GM18873 (cell line): ENCODE measurements around the gene LGALS7.

Experiments
- ATAC-seq: cut with Tn5 transposase; IDR thresholded peaks from one replicate; pipeline ENCODE4 v1.9.1; 2021; ENCODE audit warnings: mild to moderate bottlenecking, moderate library complexity, moderate number of reproducible peaks; ENCODE audit not compliant: unreplicated experiment, low FRiP score

Gene LGALS7

DNA sequence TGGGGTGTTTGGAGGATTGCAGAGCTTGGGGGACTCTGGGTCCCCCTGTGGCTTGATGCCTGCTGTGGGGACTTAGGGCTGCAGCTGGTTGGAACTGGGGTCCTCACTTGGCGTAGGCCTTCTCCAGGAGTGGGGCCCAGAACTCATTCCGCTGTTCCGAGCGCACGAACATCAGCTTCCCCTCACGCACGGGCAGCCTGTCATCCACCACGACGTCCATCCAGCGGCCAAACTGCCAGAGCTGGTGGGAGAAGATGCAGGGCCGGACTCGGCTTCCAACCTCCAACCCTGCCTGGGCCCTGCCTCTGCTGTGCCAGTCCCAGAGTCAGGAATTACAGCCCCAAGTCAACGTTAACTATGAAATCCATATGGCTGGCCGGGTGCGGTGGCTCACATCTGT lies 31.6 kb downstream of the LGALS7 start:
- no peak for ATAC-seq

GRCh38 chr19:38740932-38741331 lies 32.4 kb downstream of the LGALS7 start:
- no peak for ATAC-seq

- ATAC-seq, result no peak
These were observed 33.1 kb downstream of the LGALS7 start for GRCh38 chr19:38740257-38740592.

DNA sequence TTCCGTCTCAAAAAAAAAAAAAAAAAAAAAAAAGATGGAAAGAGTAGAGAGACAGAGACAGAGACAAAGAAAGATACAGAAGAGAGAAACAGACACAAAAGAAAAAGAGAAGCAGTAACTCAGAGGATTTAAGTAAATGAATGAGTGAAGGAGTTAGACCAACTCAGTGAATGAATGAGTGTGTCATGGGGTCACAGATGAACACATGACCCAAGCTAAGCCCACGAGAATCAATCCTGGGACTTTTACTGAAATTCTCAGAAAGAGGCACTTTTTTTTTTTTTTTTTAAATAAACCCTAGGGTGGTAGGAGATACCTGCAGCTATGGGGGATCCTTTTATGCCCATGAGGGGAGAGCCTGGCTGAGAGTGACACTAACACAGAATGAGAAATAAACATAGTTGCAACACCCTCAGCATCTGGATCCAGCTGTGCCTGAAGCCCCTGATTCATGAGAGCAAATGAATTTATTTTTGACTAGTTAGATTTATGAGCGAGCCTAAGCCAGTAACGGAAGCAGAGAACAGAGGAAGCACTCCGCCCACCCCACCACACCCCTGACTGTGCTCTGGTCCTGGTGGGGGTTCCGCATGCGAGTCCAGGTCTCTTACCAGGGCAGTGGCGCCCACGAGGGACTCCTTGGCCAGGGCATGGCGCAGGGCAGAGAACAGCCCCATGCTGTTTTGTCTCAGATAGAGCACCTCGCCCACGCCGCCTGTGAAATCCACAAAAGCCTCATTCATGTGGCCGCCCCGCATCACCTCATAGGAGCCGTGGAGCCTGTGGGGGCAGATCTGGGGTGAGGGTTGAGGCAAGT lies 33.7 kb downstream of the LGALS7 start:
- ATAC-seq, result no peak

- ATAC-seq, result no peak
These were observed 35.2 kb downstream of the LGALS7 start for GRCh38 chr19:38737921-38738737.

DNA sequence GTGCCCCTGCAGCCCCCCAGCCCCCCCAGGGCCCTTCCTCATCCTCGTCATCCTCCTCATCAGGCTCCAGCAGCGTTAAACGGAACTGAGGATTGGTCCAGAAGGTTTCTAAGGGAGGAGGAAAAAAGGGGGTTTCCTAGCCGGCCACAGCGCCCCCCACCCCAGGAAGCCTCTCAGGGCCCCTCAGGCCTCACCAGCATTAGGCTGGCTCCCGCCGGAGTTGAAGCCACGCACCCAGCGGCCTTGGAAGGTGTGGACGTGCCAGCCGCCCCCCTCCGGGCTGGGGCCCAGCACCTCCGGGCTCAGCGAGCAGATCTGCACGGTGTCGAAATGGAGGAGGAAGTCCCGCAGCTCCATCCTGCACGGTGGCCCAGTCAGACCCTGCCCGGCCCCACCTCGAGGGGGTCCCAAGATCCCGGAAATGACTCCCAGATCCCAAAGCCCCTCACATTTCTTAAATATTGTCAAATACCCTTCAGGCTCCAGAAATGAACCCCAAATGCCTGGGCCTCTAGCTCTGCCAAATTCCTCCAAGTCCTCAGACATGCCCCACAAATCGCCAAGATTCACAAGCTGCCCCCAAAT lies 35.9 kb downstream of the LGALS7 start:
- no peak for ATAC-seq

DNA sequence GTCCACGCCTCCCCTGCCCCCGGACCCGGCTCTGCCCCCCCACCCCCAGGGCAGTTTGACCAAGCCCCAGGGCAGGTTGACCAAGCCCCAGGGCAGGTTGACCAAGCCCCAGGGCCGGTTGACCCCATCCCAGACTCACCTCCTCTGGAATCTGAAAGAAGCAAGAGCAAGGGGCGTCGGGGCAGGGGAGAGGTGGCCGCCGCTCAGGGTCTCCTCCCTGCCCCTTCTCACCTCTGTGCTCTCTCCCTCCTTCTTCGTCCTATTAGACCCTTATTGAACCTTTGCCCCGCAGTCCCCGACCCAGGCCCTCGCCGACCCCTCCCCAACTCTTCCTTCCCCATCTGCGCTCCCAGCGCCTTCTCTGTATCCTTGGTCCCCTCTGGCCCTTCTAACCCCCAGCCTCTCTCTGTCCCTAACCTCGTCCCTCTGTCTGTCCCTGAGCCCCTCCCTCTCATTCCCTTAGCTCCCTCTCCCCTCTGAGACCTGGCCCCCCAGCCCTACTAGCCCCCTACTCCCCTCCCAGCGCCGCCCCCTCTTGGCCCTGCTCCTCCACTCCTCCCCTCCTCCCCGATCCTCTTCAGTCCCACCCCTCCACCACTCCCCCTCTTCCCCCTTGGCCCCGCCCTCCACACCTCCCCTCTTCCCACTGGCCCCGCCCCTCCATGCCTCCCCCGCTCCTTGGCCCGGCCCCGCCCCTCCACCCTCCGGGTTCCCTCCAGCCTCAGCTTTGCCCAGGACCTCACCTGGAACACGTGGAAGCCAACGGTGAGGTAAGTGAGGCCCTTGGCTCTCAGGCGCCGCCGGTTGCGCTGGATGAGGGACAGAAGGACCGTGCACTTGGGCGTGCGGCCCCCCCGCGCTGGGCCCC lies 36.7 kb downstream of the LGALS7 start:
- no peak for ATAC-seq

GRCh38 chr19:38736036-38736412 lies 37.3 kb downstream of the LGALS7 start:
- ATAC-seq, result no peak

DNA sequence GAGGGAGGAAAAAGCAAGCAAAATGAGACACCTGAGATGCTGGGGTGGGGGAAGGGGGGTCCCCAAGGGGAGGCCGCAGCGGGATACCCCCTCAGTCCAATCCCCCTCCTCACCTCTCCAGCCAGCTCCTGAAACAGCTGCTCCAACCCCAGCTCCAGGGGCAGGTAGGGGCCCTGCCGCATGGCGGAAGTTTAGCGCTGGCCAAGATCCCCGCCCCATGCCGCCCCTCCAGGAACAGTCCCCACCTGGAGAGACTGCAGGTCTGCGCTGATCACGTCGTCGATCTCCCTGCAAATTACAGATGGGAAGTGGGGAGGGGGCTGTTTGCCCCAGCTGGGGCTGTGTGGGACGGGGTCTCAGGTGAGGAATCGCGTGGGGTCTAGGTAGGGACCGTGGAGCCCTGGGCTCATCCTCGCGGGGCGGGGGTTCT lies 38.0 kb downstream of the LGALS7 start:
- ATAC-seq, result no peak

- ATAC-seq, result no peak
These were observed 38.7 kb downstream of the LGALS7 start for GRCh38 chr19:38734426-38735256.

DNA sequence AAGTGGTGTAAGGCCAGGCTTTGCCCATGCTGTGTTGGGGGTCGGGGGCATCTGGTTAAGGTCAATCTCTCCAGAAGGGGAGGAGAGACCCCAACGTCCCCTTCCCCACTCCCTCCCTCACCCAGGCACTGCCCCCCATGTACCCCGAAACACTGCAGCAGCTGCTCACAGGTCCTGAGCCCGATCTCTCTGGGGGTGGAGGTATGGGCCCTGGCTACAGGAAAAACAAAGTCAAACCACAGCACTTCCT lies 39.2 kb downstream of the LGALS7 start:
- ATAC-seq, result no peak

DNA sequence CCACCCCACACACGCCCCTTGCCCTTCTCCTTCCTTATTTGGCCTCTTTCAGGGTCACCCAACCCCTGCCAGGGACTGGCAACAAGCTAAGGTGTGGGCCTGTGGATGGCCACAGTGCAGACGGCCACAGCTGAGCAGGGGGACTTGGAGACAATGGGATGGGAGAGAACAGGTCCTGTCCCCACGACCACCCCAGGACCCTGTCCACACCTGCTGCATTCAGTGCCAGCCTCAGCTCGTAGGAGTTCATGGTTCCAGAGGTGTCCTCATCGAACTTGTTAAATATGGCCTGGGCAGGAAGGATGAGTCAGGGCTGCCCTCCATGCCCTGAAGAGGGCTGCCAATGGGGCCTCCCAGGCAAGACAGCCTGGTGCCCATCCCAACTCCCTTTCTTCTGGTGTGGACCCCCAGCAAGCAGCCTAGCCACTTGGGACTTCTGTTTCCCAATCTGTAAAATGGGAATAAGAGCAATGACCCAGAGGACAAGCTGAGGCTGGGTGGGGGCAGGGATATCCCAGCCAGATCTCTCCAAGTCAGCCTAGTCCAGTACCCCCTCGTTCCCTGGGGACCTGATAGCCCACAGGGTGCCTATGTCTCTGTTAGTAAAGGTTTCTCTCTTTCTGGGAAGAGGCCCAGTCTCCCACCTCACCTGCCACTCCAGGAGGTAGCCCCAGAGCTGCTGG lies 39.7 kb downstream of the LGALS7 start:
- no peak for ATAC-seq

DNA sequence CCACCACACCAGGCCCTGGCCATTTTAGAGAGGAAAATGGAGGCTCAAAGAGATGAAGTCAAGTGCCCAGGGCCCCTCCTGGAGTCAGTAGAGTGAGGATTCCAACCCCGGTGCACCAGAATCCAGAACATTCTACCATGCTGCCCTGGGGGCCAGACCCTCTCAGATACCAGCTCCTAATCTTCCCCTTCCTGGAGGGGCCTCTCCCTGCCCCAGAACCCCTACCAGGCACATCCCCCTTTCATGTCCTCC lies 40.1 kb downstream of the LGALS7 start:
- ATAC-seq, result no peak

- ATAC-seq, result no peak
These were observed 41.5 kb downstream of the LGALS7 start for GRCh38 chr19:38731654-38732301.

DNA sequence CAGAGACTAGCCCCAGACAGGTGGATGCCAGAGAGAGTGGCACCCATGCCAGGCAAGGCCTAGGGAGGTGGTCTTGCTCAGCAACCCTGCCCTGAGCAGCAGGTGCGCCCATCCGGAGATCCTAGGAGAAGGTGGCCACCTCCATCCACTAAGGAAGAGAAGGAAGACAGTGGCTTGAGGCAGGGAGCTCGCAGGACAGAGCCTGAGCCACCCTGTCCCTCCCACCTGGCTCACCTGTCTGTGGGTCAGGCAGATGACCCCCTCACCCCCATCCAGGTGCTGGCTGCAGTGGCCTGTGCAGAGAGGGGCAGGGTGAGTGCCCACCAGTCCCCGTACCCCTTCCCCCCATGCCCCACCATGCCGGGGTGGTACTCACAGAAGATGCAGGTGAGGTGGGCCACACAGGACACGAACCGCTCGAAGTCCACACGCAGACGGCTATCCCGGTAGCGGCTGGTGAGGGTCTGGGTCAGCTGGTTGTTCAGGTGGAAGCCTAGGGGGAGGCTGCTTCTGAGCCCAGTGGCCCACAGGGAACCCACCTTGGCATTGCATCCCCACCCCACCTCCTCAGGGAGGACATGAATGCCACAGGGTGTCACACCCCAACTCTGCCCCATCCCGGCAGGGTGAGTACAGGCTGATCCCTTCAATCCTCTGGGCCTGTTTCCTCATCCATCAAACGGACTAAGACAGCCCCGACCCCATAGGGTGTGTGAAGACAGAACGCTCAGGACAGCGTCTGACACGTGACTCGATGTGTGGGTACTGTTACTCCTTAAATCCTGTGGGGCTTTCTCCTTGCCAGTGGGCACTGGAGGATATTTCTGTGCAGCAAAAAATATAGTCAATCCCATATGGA lies 42.4 kb downstream of the LGALS7 start:
- ATAC-seq, result no peak

- no peak for ATAC-seq
These were observed 42.9 kb downstream of the LGALS7 start for GRCh38 chr19:38730470-38730730.

GRCh38 chr19:38729653-38730469 lies 43.5 kb downstream of the LGALS7 start:
- ATAC-seq, result no peak
